Natural killer cell treated with Interleukin-12 subunit alpha and Interleukin-12 subunit beta and Interleukin-15 and Interleukin-18, amount 100 ng/mL, for 72 hours (primary cell): ENCODE measurements around the gene NFIC. TPM values are rescaled to one million over a fixed set of nuclear protein-coding genes. Genes with fewer than 3 reads are reported as not detected.
"Not testable (repeated sequence)": the region's sequence is repeated elsewhere in the genome, so short reads cannot be mapped to it uniquely, and the experiment has no call there.

Source experiments
- ATAC-seq, 2 donors: fragments of 150-1000 bp; cut with Tn5 transposase in 1 of 2; sonication (Bioruptor Pico), chemical (Tn5 transposase) in 1 of 2; 2 replicates each; pipeline ENCODE4 v1.10.0; 2021
- DNase-seq: peaks from one replicate; pipeline ENCODE4 v3.0.0; 2022; ENCODE audit warnings: low spot score
- H3K27ac Mint-ChIP-seq, 2 donors: 1 replicate in 1 of 2; 2 replicates in 1 of 2; pipeline ENCODE4 v1.8.0; 2022; ENCODE audit warnings: mixed read lengths in 2 of 2, mild to moderate bottlenecking in 1 of 2, moderate library complexity in 1 of 2
- H3K27me3 Mint-ChIP-seq, 2 donors: 1 replicate in 1 of 2; 2 replicates in 1 of 2; pipeline ENCODE4 v1.8.0; 2022; ENCODE audit warnings: mixed read lengths in 2 of 2
- H3K36me3 Mint-ChIP-seq: one replicate; pipeline ENCODE4 v1.8.0; 2022; ENCODE audit warnings: mixed read lengths
- H3K4me1 Mint-ChIP-seq, 2 donors: 1 replicate in 1 of 2; 2 replicates in 1 of 2; pipeline ENCODE4 v1.8.0; 2022; ENCODE audit warnings: low read depth in 2 of 2, mixed read lengths in 2 of 2, mild to moderate bottlenecking in 1 of 2
- H3K4me3 Mint-ChIP-seq: one replicate; pipeline ENCODE4 v1.8.0; 2022; ENCODE audit warnings: mixed read lengths
- H3K9me3 Mint-ChIP-seq: 2 replicates; pipeline ENCODE4 v1.8.0; 2022; ENCODE audit warnings: mixed read lengths
- total RNA-seq, 2 donors: library from RNA; stranded (reverse); gene quantifications; one replicate each; pipeline ENCODE4 v1.2.3, GENCODE V29; 2022

Gene NFIC
- total RNA-seq, 2 donors from 2014 or later = 21.4 to 41.7 TPM

- no peak overlapping the region for H3K4me3 Mint-ChIP-seq
- DNase-seq = no peak
- no peaks in the 10 kb centered on the region for H3K27me3 Mint-ChIP-seq
- no peak for ATAC-seq
- H3K27ac Mint-ChIP-seq = no peak overlapping the region
- no peaks in the 10 kb centered on the region for H3K9me3 Mint-ChIP-seq
- peaks cover 0 to 8% of the 10 kb centered on the region in 2 donors for H3K4me1 Mint-ChIP-seq
- no peaks in the 10 kb centered on the region for H3K36me3 Mint-ChIP-seq
These were observed 32.5 kb downstream of the NFIC start for GRCh38 chr19:3398900-3399278.

- ATAC-seq, H3K36me3 Mint-ChIP-seq, H3K27me3 Mint-ChIP-seq, H3K9me3 Mint-ChIP-seq, DNase-seq, H3K4me3 Mint-ChIP-seq, H3K4me1 Mint-ChIP-seq, H3K27ac Mint-ChIP-seq: not testable (repeated sequence)
These were observed 32.9 kb downstream of the NFIC start for GRCh38 chr19:3399311-3399710.

GRCh38 chr19:3401004-3401768 is 34.8 kb downstream of the NFIC start:
- H3K4me3 Mint-ChIP-seq = no peak overlapping the region
- H3K27me3 Mint-ChIP-seq = no peaks in the 10 kb centered on the region
- peaks cover 0 to 8% of the 10 kb centered on the region in 2 donors for H3K4me1 Mint-ChIP-seq
- H3K27ac Mint-ChIP-seq = no peak overlapping the region
- DNase-seq (no peak), ATAC-seq (no peak)
- H3K9me3 Mint-ChIP-seq = no peaks in the 10 kb centered on the region
- no peaks in the 10 kb centered on the region for H3K36me3 Mint-ChIP-seq

GRCh38 chr19:3402631-3403443 is 36.5 kb downstream of the NFIC start:
- ATAC-seq (no peak), DNase-seq (no peak)
- H3K4me3 Mint-ChIP-seq = no peak overlapping the region
- H3K27ac Mint-ChIP-seq = no peak overlapping the region
- no peaks in the 10 kb centered on the region for H3K27me3 Mint-ChIP-seq
- H3K9me3 Mint-ChIP-seq = no peaks in the 10 kb centered on the region
- H3K36me3 Mint-ChIP-seq = no peaks in the 10 kb centered on the region
- H3K4me1 Mint-ChIP-seq = peaks cover 0 to 9% of the 10 kb centered on the region in 2 donors

- no peaks in the 10 kb centered on the region for H3K27me3 Mint-ChIP-seq
- no peaks in the 10 kb centered on the region for H3K36me3 Mint-ChIP-seq
- H3K27ac Mint-ChIP-seq = no peak overlapping the region
- H3K4me3 Mint-ChIP-seq = no peak overlapping the region
- peaks cover 0 to 9% of the 10 kb centered on the region in 2 donors for H3K4me1 Mint-ChIP-seq
- DNase-seq = no peak
- H3K9me3 Mint-ChIP-seq = no peaks in the 10 kb centered on the region
- ATAC-seq = no peak
These were observed 37.3 kb downstream of the NFIC start for GRCh38 chr19:3403489-3404323.

- DNase-seq (no peak), ATAC-seq (no peak)
- H3K36me3 Mint-ChIP-seq = no peaks in the 10 kb centered on the region
- H3K4me1 Mint-ChIP-seq = peaks cover 0 to 9% of the 10 kb centered on the region in 2 donors
- no peaks in the 10 kb centered on the region for H3K27me3 Mint-ChIP-seq
- H3K27ac Mint-ChIP-seq = no peak overlapping the region
- no peak overlapping the region for H3K4me3 Mint-ChIP-seq
- no peaks in the 10 kb centered on the region for H3K9me3 Mint-ChIP-seq
These were observed 38.2 kb downstream of the NFIC start for GRCh38 chr19:3404324-3405260.

GRCh38 chr19:3405261-3405653 is 38.9 kb downstream of the NFIC start:
- H3K4me1 Mint-ChIP-seq = peaks cover 0 to 11% of the 10 kb centered on the region in 2 donors
- H3K27me3 Mint-ChIP-seq = no peaks in the 10 kb centered on the region
- no peaks in the 10 kb centered on the region for H3K36me3 Mint-ChIP-seq
- no peak for ATAC-seq
- DNase-seq = no peak
- H3K4me3 Mint-ChIP-seq = no peak overlapping the region
- H3K9me3 Mint-ChIP-seq = no peaks in the 10 kb centered on the region
- no peak overlapping the region for H3K27ac Mint-ChIP-seq

- Mint-ChIP-seq H3K4me3 (no peak overlapping the region), H3K9me3 (no peaks in the 10 kb centered on the region), H3K4me1 (peaks cover 0 to 11% of the 10 kb centered on the region in 2 donors), H3K27ac (no peak overlapping the region), H3K27me3 (no peaks in the 10 kb centered on the region), H3K36me3 (no peaks in the 10 kb centered on the region)
- ATAC-seq (no peak), DNase-seq (no peak)
These were observed 40.3 kb downstream of the NFIC start for GRCh38 chr19:3406571-3407111.

GRCh38 chr19:3407556-3408516 is 41.5 kb downstream of the NFIC start:
- Mint-ChIP-seq H3K27ac (no peak overlapping the region), H3K4me1 (peaks cover 0 to 6% of the 10 kb centered on the region in 2 donors), H3K9me3 (no peaks in the 10 kb centered on the region), H3K27me3 (no peaks in the 10 kb centered on the region), H3K4me3 (no peak overlapping the region), H3K36me3 (no peaks in the 10 kb centered on the region)
- no peak for ATAC-seq
- no peak for DNase-seq

- DNase-seq (no peak), ATAC-seq (no peak)
- no peak overlapping the region for H3K4me3 Mint-ChIP-seq
These were observed 42.6 kb downstream of the NFIC start for GRCh38 chr19:3408996-3409345.

GRCh38 chr19:3409346-3410064 is 43.1 kb downstream of the NFIC start:
- ATAC-seq = no peak
- Mint-ChIP-seq H3K36me3 (no peaks in the 10 kb centered on the region), H3K27me3 (no peaks in the 10 kb centered on the region)

More at GRCh38 chr19:3408996-3409345, 42.6 kb downstream of the NFIC start:
- Mint-ChIP-seq H3K27ac (no peak overlapping the region), H3K4me1 (peaks cover 0 to 6% of the 10 kb centered on the region in 2 donors), H3K9me3 (no peaks in the 10 kb centered on the region), H3K36me3 (no peaks in the 10 kb centered on the region), H3K27me3 (no peaks in the 10 kb centered on the region)

More at GRCh38 chr19:3409346-3410064, 43.1 kb downstream of the NFIC start:
- no peak overlapping the region for H3K27ac Mint-ChIP-seq
- H3K9me3 Mint-ChIP-seq = no peaks in the 10 kb centered on the region
- no peak overlapping the region for H3K4me3 Mint-ChIP-seq
- peaks cover 0 to 6% of the 10 kb centered on the region in 2 donors for H3K4me1 Mint-ChIP-seq
- no peak for DNase-seq
